HepG2 (cell line): ENCODE results near the gene DYSF. TPM values are rescaled to one million over a fixed set of nuclear protein-coding genes. Genes with fewer than 3 reads are reported as not detected.
A peak's percentile ranks its signal among the peaks of the same experiment; 100 is the strongest.

Experiments used
- ATAC-seq: fragments of 200-7000 bp; cut with Tn5 transposase; 3 replicates; pipeline ENCODE4 v1.9.1; 2020; ENCODE audit warnings: mild to moderate bottlenecking, moderate library complexity
- BruUV-seq: library from RNA; stranded (reverse); fragments of 400-500 nt; replicated peaks from 2 replicates; lab custom pipeline; 2021; lab: Mats Ljungman, UMichigan
- CTCF ChIA-PET: fragments of 300-600 bp; formaldehyde crosslinking; extraction: SDS; loops from one replicate; lab custom pipeline; 2021; ENCODE audit warnings: low total read pairs, inconsistent platforms, low intra/inter-chr PET ratio; lab: Yijun Ruan, JAX
- POLR2A ChIA-PET: fragments of 350-600 bp; sonication (Branson Sonifier 250); formaldehyde crosslinking; loops from one replicate; lab custom pipeline; 2020; ENCODE audit warnings: antibody characterized with exemption, inconsistent platforms; lab: Yijun Ruan, JAX
- DNase-seq: peaks from one replicate; pipeline ENCODE4 v3.0.0-alpha.2; 2015; ENCODE audit warnings: low spot score
- FAIRE-seq: peaks from 3 replicates; lab custom pipeline; 2011; peaks lifted over from hg19 to GRCh38; lab: Jason Lieb, UNC
- H2AFZ ChIP-seq: one replicate; pipeline ENCODE4 v1.6.1; 2011; ENCODE audit warnings: low read length, inconsistent platforms
- H3K27ac ChIP-seq: fragments of 300-600 bp; 3 replicates; pipeline ENCODE4 v1.8.0; 2011; ENCODE audit warnings: mixed run types, mild to moderate bottlenecking, mixed read lengths, low read length, inconsistent platforms; ENCODE audit not compliant: insufficient read depth; ENCODE audit errors: extremely low read length
- H3K27me3 ChIP-seq, 2 experiments: fragments of 200-600 bp in 1 of 2; 2 replicates in 1 of 2; 3 replicates in 1 of 2; pipeline versions ENCODE4 v1.6.0 to v1.8.0; 2011; ENCODE audit warnings: low read length in 2 of 2, mild to moderate bottlenecking in 2 of 2, moderate library complexity in 2 of 2, inconsistent platforms in 1 of 2; ENCODE audit not compliant: insufficient read depth in 2 of 2, control insufficient read depth in 1 of 2
- H3K36me3 ChIP-seq, 2 experiments: fragments of 200-600 bp in 1 of 2; replicated peaks in 1 of 2; 2 replicates in 1 of 2; 3 replicates in 1 of 2; pipeline versions ENCODE4 v1.5.1 to v1.8.0; 2011; ENCODE audit warnings: low read length in 2 of 2, inconsistent platforms in 1 of 2; ENCODE audit not compliant: insufficient read depth in 2 of 2, control insufficient read depth in 1 of 2
- H3K4me1 ChIP-seq: 2 replicates; pipeline ENCODE4 v1.5.1; 2012; ENCODE audit warnings: low read length, inconsistent platforms; ENCODE audit not compliant: insufficient read depth
- H3K4me2 ChIP-seq: 2 replicates; pipeline ENCODE4 v1.6.0; 2011; ENCODE audit warnings: low read depth, low read length, inconsistent platforms
- H3K4me3 ChIP-seq, 3 experiments: fragments of 200-600 bp in 1 of 3; sonication (generic), shearing (Covaris generic) in 1 of 3; replicated peaks in 1 of 3; 2 replicates each; pipeline ENCODE4 v1.5.1; 2011 to 2016; ENCODE audit warnings: low read length in 3 of 3, inconsistent platforms in 2 of 3, low read depth in 2 of 3, mild to moderate bottlenecking in 2 of 3, control low read depth in 1 of 3, mixed read lengths in 1 of 3; ENCODE audit not compliant: insufficient read depth in 1 of 3
- H3K79me2 ChIP-seq: one replicate; pipeline ENCODE4 v1.6.1; 2011; ENCODE audit warnings: low read length, inconsistent platforms; ENCODE audit not compliant: insufficient read depth
- H3K9ac ChIP-seq: 2 replicates; pipeline ENCODE4 v1.6.0; 2011; ENCODE audit warnings: mild to moderate bottlenecking, low read depth, low read length, inconsistent platforms; ENCODE audit not compliant: insufficient read depth
- H3K9me3 ChIP-seq: 2 replicates; pipeline ENCODE4 v1.5.1; 2012; ENCODE audit warnings: mild to moderate bottlenecking, low read length
- H4K20me1 ChIP-seq: 2 replicates; pipeline ENCODE4 v1.6.0; 2011; ENCODE audit warnings: inconsistent platforms, mild to moderate bottlenecking, low read length, moderate library complexity; ENCODE audit not compliant: insufficient read depth
- ARID4A ChIP-seq: sonication (generic); formaldehyde crosslinking; IDR thresholded peaks from 2 replicates; pipeline ENCODE4 v1.5.0; 2020; ENCODE audit warnings: mild to moderate bottlenecking, missing genetic modification reagents, borderline replicate concordance
- EHMT2 ChIP-seq: fragments of 200-600 bp; sonication (generic); IDR thresholded peaks from 2 replicates; pipeline ENCODE4 v1.7.0; 2017; ENCODE audit warnings: antibody characterized with exemption, low read depth, low read length, borderline replicate concordance
- HMG20B ChIP-seq: conservative IDR thresholded peaks from 2 replicates; pipeline ENCODE4 v1.6.1; 2016; ENCODE audit warnings: missing genetic modification reagents, missing compliant biosample characterization
- WGBS: methylation state at CpG from one replicate; pipeline ENCODE4 v1.1.6; 2017; ENCODE audit warnings: low lambda C conversion rate; 5-methylcytosine and 5-hydroxymethylcytosine counted together
- in situ Hi-C: cut with HindIII; loops from 2 replicates; pipeline ENCODE4 v1.10.0; 2017; ENCODE audit warnings: low pct_unique_long_range_greater_than_20kb; ENCODE audit not compliant: extremely low pct_ligation_motif_present
- intact Hi-C: fragments of 100-400 bp; cut with micrococcal nuclease; formaldehyde crosslinking; loops from one replicate; pipeline ENCODE4 v1.10.0; 2022; ENCODE audit not compliant: unreplicated experiment
- polyA plus RNA-seq, 8 experiments: library from polyadenylated mRNA; depleted of rRNA in 3 of 8; stranded (reverse) in 7 of 8; unstranded in 1 of 8; fragments of >200 nt; fragmentation: Illumina TruSeq in 4 of 8; extraction: Trizol in 4 of 8; gene quantifications; 2 replicates each; pipeline versions ENCODE4 v1.2.1 to v1.2.3, GENCODE V29; 2011 to 2016; ENCODE audit warnings: low read depth in 4 of 8, missing spikeins in 1 of 8, mixed read lengths in 1 of 8; ENCODE audit not compliant: insufficient read depth in 1 of 8
- total RNA-seq, 5 experiments: library from RNA; depleted of rRNA; stranded (reverse); fragments of >200 nt; fragmentation: Illumina TruSeq; extraction: Trizol; gene quantifications; 2 replicates each; pipeline ENCODE4 v1.2.3, GENCODE V29; 2016; ENCODE audit warnings: low read depth in 1 of 5

Gene DYSF
- total and polyA plus RNA-seq, 2 of the 13 experiments (the other 11 are each of a cell fraction or from before 2014, with no cell fraction given), result 0.15 to 2.4 TPM

DNA sequence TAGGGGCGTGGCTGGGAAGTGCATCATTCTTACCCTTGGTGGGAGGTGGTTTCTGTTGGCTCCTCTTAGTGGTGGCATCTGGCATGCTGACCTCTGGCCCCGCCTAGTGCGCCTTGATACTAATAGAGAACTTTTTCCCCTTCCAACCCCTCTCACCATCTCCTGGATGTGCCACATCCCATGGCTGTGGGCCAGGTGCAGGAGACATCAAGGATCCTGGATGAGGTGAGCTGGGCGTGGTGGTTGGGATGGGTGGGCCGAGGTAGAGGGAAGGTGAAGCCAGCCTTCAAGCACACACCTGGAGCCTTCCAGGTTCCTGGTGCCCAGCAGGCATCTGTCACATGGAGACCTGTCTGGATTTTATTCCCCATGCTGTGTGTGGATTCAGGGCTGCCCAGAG is 149.2 kb downstream of the DYSF start:
- POLR2A ChIA-PET, result no interaction called here
- Histone ChIP-seq H3K27ac (no peak overlapping the region), H3K79me2 (no peaks in the 10 kb centered on the region), H4K20me1 (no peaks in the 10 kb centered on the region), H3K27me3 (peaks cover 0 to 4% of the 10 kb centered on the region in 2 experiments; a peak in 1 of 5 replicates), H3K4me1 (no peaks in the 10 kb centered on the region), H3K9ac (no peak overlapping the region), H3K4me3 (no peak overlapping the region), H3K4me2 (no peak overlapping the region), H3K36me3 (no peaks in the 10 kb centered on the region), H2AFZ (no peak overlapping the region), H3K9me3 (no peaks in the 10 kb centered on the region)
- intact Hi-C loops (no loop called here), in situ Hi-C loops (no loop called here)
- 34% methylated on average over 5 of the region's 5 CpGs for WGBS
- BruUV-seq, result no TSS peak
- FAIRE-seq (no peak), DNase-seq (no peak), ATAC-seq (no peak)
- CTCF ChIA-PET, result no interaction called here
- TF ChIP-seq EHMT2, result no peak

DNA sequence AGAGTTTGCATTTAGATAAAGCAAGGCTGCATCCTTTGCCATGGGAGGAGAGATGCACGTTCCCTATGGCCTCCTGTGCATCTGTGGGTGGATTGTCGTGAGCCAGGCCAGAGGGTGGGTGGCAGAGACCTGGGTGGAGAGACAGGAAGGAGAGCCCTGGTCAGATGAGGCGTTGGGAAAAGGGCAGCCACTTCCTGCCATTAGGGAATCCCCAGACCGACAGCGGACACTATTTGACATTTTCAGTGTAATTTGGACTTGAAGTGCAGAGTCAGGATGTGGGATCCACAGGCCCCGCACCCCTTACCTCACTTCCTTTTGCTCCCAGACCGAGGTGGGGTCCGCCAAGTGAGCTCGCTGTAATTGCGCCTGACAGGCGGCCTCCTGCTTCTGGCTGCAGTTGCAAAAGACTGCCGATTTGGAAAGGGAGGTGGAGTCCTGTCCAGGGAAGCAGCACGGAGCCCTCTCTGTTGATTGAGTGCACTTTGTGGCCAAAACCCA is 150.0 kb downstream of the DYSF start:
- ATAC-seq, result no peak; the same call in 2 of the 3 replicates
- 45% methylated on average over 13 of the region's 13 CpGs for WGBS
- H3K27ac ChIP-seq, result no peak overlapping the region
- ChIA-PET CTCF (no interaction called here), POLR2A (no interaction called here)
- BruUV-seq, result no TSS peak
- no peak overlapping the region for H2AFZ ChIP-seq
- no peak overlapping the region for H3K9ac ChIP-seq
- H3K27me3 ChIP-seq, result peaks cover 0 to under 1% of the 10 kb centered on the region in 2 experiments; a peak in 1 of 5 replicates
- H3K79me2 ChIP-seq, result no peaks in the 10 kb centered on the region
- no peaks in the 10 kb centered on the region for H4K20me1 ChIP-seq
- intact Hi-C loops (no loop called here), in situ Hi-C loops (no loop called here)
- H3K36me3 ChIP-seq, result no peaks in the 10 kb centered on the region
- 0 out of 2 replicates have a peak, but pooled peaks have one; percentile 13 for TF ChIP-seq ARID4A (CRISPR knock-in tag)
- no peak for TF ChIP-seq HMG20B (CRISPR knock-in tag)
- H3K4me1 ChIP-seq, result no peaks in the 10 kb centered on the region
- no peak for DNase-seq
- no peak for FAIRE-seq
- H3K4me2 ChIP-seq, result no peak overlapping the region
- no peak overlapping the region for H3K4me3 ChIP-seq
- no peaks in the 10 kb centered on the region for H3K9me3 ChIP-seq
